GM12878 (cell line): ENCODE measurements around the gene RIPOR1.

Experiments used
- BCL3 ChIP-seq: IDR thresholded peaks from 2 replicates; pipeline ENCODE4 v1.6.1; 2011; ENCODE audit warnings: borderline replicate concordance, low read depth, mild to moderate bottlenecking, moderate library complexity, low read length; ENCODE audit not compliant: insufficient read depth, poor library complexity, severe bottlenecking
- BRCA1 ChIP-seq: IDR thresholded peaks from 2 replicates; pipeline ENCODE4 v1.6.1; 2011; ENCODE audit warnings: low read depth, low read length, improper control_type of control experiment
- CHD2 ChIP-seq: IDR thresholded peaks from 2 replicates; pipeline ENCODE4 v1.6.1; 2011; ENCODE audit warnings: low read depth, low read length, improper control_type of control experiment, borderline replicate concordance
- CTCF ChIP-seq, 3 experiments: IDR thresholded peaks in 2 of 3; conservative IDR thresholded peaks in 1 of 3; 2 replicates each; pipeline ENCODE4 v1.5.1; 2011; ENCODE audit warnings: low read depth in 3 of 3, low read length in 3 of 3, mild to moderate bottlenecking in 3 of 3, control low read depth in 2 of 3, moderate library complexity in 2 of 3, inconsistent platforms in 1 of 3, mixed read lengths in 1 of 3; ENCODE audit not compliant: control insufficient read depth in 2 of 3, insufficient read depth in 1 of 3; ENCODE audit errors: extremely low read depth in 1 of 3
- JUND ChIP-seq: IDR thresholded peaks from 2 replicates; pipeline ENCODE4 v1.6.1; 2012; ENCODE audit warnings: low read depth, mild to moderate bottlenecking, low read length, improper control_type of control experiment, moderate library complexity
- MYC ChIP-seq: IDR thresholded peaks from 2 replicates; pipeline ENCODE4 v1.6.1; 2011; ENCODE audit warnings: mild to moderate bottlenecking, low read length, moderate library complexity, inconsistent platforms; ENCODE audit not compliant: insufficient read depth, insufficient replicate concordance, insufficient read length, severe bottlenecking
- NR2C1 ChIP-seq: fragments of 450-650 bp; IDR thresholded peaks from 2 replicates; pipeline ENCODE4 v1.6.1; 2017; ENCODE audit warnings: antibody characterized with exemption, mild to moderate bottlenecking, moderate library complexity
- POLR2A ChIP-seq: IDR thresholded peaks from 2 replicates; pipeline ENCODE4 v1.6.1; 2011; ENCODE audit warnings: low read depth, mild to moderate bottlenecking, low read length
- POLR2AphosphoS2 ChIP-seq: IDR thresholded peaks from 2 replicates; pipeline ENCODE4 v1.6.1; 2011; ENCODE audit warnings: low read depth, mild to moderate bottlenecking, low read length, improper control_type of control experiment, moderate library complexity
- POLR2AphosphoS5 ChIP-seq: IDR thresholded peaks from 2 replicates; pipeline ENCODE4 v1.6.1; 2011; ENCODE audit warnings: mild to moderate bottlenecking, low read length, inconsistent platforms
- USF1 ChIP-seq: IDR thresholded peaks from 2 replicates; pipeline ENCODE4 v1.6.1; 2011; ENCODE audit warnings: borderline replicate concordance, low read depth, mild to moderate bottlenecking, moderate library complexity, mixed read lengths, low read length; ENCODE audit not compliant: insufficient read depth; ENCODE audit errors: extremely low read length
- USF2 ChIP-seq: IDR thresholded peaks from 2 replicates; pipeline ENCODE4 v1.6.1; 2011; ENCODE audit warnings: low read depth, low read length, improper control_type of control experiment, borderline replicate concordance
- ZBTB33 ChIP-seq: fragments of 450-650 bp; IDR thresholded peaks from 2 replicates; pipeline ENCODE4 v1.6.1; 2017; ENCODE audit warnings: mild to moderate bottlenecking
- ZSCAN29 ChIP-seq: fragments of 450-650 bp; IDR thresholded peaks from 2 replicates; pipeline ENCODE4 v1.6.1; 2017; ENCODE audit warnings: mild to moderate bottlenecking, moderate library complexity

GRCh38 chr16:67518676-67519075 is 10.0 kb upstream of the RIPOR1 start:
- TF ChIP-seq POLR2AphosphoS5, result no peak
- no peak for TF ChIP-seq NR2C1
- TF ChIP-seq POLR2A, result no peak
- TF ChIP-seq CTCF (IDR thresholded peaks at IDR 0.05 in 2 of 3, conservative IDR thresholded peaks at IDR 0.05 in 1 of 3; ENCODE audit: control insufficient read depth in 2 of 3, extremely low read depth in 1 of 3, insufficient read depth in 1 of 3, low read depth in 3 of 3, low read length in 3 of 3), result no peak
- no peak for TF ChIP-seq BRCA1
- TF ChIP-seq JUND, result no peak
- TF ChIP-seq POLR2AphosphoS2, result no peak
- no peak for TF ChIP-seq CHD2
- no peak for TF ChIP-seq ZSCAN29
- no peak for TF ChIP-seq USF2
- TF ChIP-seq MYC, result no peak
- no peak for TF ChIP-seq USF1
- no peak for TF ChIP-seq BCL3
- no peak for TF ChIP-seq ZBTB33
